Measurements from ENCODE around the gene ARHGAP4. TPM values are rescaled to one million over a fixed set of nuclear protein-coding genes. Genes with fewer than 3 reads are reported as not detected.

ARHGAP4 gene
- polyA plus RNA-seq, 1 experiment: 0.12 TPM

DNA sequence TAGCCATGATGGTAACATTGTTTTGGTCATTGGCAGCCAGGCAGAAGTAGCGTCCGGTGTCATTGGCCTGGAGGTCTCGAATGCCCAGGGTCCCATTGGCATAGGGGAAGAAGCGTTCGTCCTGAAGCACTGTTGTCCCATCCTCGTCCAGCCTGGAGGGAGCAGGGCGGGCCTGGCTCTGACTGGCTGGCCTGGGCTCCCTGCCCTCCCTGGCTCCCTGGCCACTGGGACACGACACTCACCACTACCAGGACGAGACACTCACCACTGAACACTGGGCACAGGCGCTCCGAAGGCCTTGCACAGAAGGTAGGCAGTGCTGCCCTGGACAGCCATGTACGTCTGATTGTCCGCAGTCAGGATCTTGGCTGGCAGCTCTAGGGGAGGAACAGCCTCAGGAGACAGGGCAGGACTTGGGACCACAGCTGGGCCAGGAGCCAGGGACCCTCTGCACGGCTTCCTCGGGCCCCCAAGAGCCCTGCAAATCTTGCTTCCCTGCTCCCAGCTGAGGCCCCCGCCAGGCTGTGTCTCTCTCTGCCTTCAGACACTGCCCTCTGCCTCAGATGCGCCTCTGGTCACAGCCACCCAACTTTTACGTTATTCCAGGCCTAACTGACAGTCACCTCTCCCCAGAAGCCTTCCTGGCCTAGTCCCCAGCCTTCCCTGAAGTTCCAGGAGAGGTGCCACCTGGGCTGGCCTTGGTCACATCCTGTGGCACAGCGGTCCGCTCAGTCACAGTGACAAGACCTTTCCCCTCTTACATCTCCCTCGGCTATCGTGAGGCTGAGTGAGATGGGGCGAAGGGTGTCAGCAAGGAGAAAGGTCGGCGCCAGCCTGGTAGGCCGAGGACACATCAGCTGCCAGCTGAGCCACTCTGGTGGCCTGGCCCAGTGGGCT, 57.2 kb downstream of the ARHGAP4 start:
- Histone ChIP-seq H3K9me3 (ENCODE audit: control insufficient read depth, insufficient read depth, low read length) (no peaks in the 10 kb centered on the region), H3K4me3 (ENCODE audit: low read depth, low read length) (no peak overlapping the region), H3K27ac (ENCODE audit: low read depth, low read length) (no peak overlapping the region), H3K27me3 (ENCODE audit: control insufficient read depth, insufficient read depth, low read length) (peaks cover 2% of the 10 kb centered on the region)
- TF ChIP-seq, protein P1, sequence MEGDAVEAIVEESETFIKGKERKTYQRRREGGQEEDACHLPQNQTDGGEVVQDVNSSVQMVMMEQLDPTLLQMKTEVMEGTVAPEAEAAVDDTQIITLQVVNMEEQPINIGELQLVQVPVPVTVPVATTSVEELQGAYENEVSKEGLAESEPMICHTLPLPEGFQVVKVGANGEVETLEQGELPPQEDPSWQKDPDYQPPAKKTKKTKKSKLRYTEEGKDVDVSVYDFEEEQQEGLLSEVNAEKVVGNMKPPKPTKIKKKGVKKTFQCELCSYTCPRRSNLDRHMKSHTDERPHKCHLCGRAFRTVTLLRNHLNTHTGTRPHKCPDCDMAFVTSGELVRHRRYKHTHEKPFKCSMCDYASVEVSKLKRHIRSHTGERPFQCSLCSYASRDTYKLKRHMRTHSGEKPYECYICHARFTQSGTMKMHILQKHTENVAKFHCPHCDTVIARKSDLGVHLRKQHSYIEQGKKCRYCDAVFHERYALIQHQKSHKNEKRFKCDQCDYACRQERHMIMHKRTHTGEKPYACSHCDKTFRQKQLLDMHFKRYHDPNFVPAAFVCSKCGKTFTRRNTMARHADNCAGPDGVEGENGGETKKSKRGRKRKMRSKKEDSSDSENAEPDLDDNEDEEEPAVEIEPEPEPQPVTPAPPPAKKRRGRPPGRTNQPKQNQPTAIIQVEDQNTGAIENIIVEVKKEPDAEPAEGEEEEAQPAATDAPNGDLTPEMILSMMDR (IDR thresholded peaks at IDR 0.05; ENCODE audit: low read depth, low read length): no peak
- CTCF ChIA-PET: no interaction called here
- POLR2A ChIA-PET: no interaction called here
- DNase-seq (ENCODE audit: low read depth, low spot score): no peak

DNA sequence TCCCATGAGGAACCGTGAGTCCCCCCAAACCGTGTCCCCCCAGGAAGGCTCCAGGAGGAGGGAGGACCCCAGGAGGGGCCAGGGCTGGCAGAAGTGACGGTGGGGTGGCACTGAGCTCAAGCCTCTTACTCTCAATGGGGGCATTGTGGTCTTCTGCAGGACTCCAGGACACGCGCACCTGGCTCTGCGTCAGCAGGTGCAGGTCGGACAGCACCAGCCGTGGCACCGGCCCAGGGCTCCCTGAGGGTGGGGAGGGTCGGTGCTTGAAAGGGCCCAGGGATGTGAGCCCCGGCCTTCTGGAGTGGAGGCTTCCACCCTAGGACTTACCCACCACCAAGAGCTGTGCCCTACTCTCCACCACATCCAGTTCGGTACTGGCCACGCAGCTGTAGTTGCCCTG, 58.4 kb downstream of the ARHGAP4 start:
- Histone ChIP-seq H3K27ac (ENCODE audit: low read depth, low read length) (no peak overlapping the region), H3K27me3 (ENCODE audit: control insufficient read depth, insufficient read depth, low read length) (peaks cover 2% of the 10 kb centered on the region), H3K9me3 (ENCODE audit: control insufficient read depth, insufficient read depth, low read length) (no peaks in the 10 kb centered on the region), H3K4me3 (ENCODE audit: low read depth, low read length) (no peak overlapping the region)
- ChIA-PET POLR2A (no interaction called here), CTCF (no interaction called here)
- TF ChIP-seq, protein P1 (IDR thresholded peaks at IDR 0.05; ENCODE audit: low read depth, low read length): no peak
- no peak for DNase-seq (ENCODE audit: low read depth, low spot score)

DNA sequence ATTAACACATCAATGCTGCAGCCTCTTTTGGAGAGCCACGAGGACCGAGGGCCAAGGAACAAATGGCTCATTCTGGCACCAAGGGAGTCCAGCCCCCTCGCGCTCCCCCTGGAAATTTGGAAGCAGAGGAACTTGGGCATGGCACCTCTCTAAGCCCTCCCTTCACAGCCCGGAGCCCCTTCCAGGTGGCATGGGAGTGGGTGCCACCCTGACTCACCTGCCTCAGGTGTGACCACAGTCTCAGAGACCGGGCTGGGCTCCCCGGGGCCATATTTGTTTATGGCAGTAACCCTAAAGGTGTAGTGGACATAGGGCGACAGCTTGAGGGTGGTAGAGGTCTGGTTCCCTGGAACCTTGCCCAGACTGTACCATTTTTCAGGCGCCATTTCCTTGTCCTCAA, 58.9 kb downstream of the ARHGAP4 start:
- ChIA-PET CTCF (no interaction called here), POLR2A (no interaction called here)
- Histone ChIP-seq H3K9me3 (ENCODE audit: control insufficient read depth, insufficient read depth, low read length) (no peaks in the 10 kb centered on the region), H3K27me3 (ENCODE audit: control insufficient read depth, insufficient read depth, low read length) (peaks cover 2% of the 10 kb centered on the region), H3K4me3 (ENCODE audit: low read depth, low read length) (no peak overlapping the region), H3K27ac (ENCODE audit: low read depth, low read length) (no peak overlapping the region)
- no peak for DNase-seq (ENCODE audit: low read depth, low spot score)
- TF ChIP-seq, protein P1 (IDR thresholded peaks at IDR 0.05; ENCODE audit: low read depth, low read length): no peak

DNA sequence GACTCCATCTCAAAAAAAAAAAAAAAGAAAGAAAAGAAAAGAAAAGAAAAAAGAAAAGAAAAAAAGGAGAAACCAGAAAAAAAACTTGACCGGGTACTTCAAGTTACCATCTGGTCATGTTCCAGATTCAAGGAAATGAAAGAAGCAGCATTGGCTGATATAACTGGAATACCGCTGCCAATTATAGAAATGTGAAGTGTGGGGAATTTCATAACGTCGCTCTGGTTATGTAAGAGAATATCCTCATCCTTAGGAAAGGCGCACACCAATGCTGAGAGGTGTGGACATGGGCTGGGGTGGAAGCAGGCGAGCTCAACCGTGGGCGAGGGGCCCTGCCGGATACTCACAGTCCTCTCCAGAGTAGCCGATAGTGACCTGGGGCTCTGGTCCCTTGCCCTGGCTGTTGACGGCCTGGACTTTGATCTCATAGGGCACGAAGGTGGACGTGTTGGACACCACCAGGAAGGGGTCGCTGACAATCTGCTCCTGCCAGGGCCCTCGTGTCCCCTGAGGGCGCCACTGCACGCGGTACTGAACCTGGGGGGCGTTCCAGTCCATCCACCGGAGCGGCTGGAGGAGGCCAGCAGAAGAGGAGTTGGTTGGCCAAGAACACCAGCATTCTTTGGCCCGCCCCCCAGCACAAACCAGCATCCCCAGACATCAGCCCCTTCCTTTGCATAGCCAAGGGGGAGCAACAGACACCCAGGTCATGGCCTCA, 59.6 kb downstream of the ARHGAP4 start:
- TF ChIP-seq, protein P1 (IDR thresholded peaks at IDR 0.05; ENCODE audit: low read depth, low read length): no peak
- Histone ChIP-seq H3K27ac (ENCODE audit: low read depth, low read length) (no peak overlapping the region), H3K4me3 (ENCODE audit: low read depth, low read length) (no peak overlapping the region), H3K9me3 (ENCODE audit: control insufficient read depth, insufficient read depth, low read length) (no peaks in the 10 kb centered on the region), H3K27me3 (ENCODE audit: control insufficient read depth, insufficient read depth, low read length) (peaks cover 2% of the 10 kb centered on the region)
- ChIA-PET CTCF (no interaction called here), POLR2A (no interaction called here)
- DNase-seq (ENCODE audit: low read depth, low spot score): no peak

DNA sequence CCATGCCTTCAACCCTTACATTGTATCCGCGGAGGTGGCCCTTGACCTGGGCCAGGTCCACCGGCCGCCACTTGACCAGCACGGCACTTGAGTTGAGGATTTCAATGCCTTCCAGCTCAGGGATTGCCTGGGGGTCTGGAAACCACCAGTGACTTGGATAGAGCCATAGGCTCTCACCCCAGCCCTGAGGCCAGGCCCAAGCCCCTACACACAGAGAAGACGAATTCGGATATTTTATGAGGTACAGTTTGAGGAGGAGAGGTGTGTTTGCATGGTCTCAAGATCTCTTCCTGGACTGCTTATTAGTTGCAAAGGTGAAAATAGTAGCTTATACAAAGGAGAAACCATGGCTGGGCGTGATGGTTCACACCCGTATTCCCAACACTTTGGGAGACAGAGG, 60.4 kb downstream of the ARHGAP4 start:
- CTCF ChIA-PET: no interaction called here
- H3K27me3 ChIP-seq (ENCODE audit: control insufficient read depth, insufficient read depth, low read length): peaks cover 5% of the 10 kb centered on the region
- H3K27ac ChIP-seq (ENCODE audit: low read depth, low read length): no peak overlapping the region
- no peak for DNase-seq (ENCODE audit: low read depth, low spot score)
- POLR2A ChIA-PET: no interaction called here
- TF ChIP-seq, protein P1 (IDR thresholded peaks at IDR 0.05; ENCODE audit: low read depth, low read length): no peak
- no peaks in the 10 kb centered on the region for H3K9me3 ChIP-seq (ENCODE audit: control insufficient read depth, insufficient read depth, low read length)
- no peak overlapping the region for H3K4me3 ChIP-seq (ENCODE audit: low read depth, low read length)

Data from AG04450 (cell line).